ENCODE data around the gene RNU6-9.

DNA sequence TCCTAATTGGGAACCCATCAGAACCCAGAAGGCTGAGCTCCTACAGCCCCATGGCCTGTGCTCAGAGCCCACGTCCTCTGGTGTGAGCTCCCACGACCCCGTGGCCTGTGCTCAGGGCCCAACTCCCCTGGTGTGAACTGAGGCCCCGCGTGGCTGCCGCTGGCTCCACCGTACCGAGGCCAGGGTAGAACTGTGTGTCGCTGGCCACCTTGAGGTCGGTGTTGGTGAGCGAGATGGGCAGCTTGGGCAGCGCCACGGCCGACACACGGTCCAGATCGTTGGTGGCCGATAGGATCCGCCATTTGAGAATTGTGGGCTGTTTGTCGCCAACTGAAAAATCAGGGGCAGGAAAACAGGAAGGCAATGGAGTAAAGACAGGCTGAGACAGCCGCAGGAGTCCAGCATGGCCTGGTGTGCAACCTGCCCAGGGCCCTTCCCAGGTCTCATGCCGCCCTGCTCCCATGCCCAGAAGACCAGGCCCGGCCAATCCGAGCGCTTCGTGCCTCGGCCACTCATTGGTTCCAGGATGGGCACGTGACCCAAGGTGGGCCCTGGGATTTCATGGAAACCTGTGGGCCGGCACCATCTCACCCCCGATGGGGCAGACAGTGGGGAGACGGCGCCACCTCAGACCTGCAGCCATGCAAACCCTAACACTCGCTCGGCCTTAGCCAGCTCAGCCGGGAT, 11.8 kb upstream of the RNU6-9 start:
- TF ChIP-seq OVOL2 (CRISPR knock-in tag; IDR thresholded peaks at IDR 0.05; ENCODE audit: borderline replicate concordance) (no peak), NR1H2 (CRISPR knock-in tag; IDR thresholded peaks at IDR 0.05) (no peak), SP1 (CRISPR knock-in tag; conservative IDR thresholded peaks at IDR 0.05) (no peak), ZNF232 (CRISPR knock-in tag; IDR thresholded peaks at IDR 0.05) (no peak), GABPB1 (CRISPR knock-in tag; IDR thresholded peaks at IDR 0.05) (no peak)
- TF ChIP-seq, protein P1, sequence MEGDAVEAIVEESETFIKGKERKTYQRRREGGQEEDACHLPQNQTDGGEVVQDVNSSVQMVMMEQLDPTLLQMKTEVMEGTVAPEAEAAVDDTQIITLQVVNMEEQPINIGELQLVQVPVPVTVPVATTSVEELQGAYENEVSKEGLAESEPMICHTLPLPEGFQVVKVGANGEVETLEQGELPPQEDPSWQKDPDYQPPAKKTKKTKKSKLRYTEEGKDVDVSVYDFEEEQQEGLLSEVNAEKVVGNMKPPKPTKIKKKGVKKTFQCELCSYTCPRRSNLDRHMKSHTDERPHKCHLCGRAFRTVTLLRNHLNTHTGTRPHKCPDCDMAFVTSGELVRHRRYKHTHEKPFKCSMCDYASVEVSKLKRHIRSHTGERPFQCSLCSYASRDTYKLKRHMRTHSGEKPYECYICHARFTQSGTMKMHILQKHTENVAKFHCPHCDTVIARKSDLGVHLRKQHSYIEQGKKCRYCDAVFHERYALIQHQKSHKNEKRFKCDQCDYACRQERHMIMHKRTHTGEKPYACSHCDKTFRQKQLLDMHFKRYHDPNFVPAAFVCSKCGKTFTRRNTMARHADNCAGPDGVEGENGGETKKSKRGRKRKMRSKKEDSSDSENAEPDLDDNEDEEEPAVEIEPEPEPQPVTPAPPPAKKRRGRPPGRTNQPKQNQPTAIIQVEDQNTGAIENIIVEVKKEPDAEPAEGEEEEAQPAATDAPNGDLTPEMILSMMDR (IDR thresholded peaks at IDR 0.05): no peak
- TF ChIP-seq, protein P2, sequence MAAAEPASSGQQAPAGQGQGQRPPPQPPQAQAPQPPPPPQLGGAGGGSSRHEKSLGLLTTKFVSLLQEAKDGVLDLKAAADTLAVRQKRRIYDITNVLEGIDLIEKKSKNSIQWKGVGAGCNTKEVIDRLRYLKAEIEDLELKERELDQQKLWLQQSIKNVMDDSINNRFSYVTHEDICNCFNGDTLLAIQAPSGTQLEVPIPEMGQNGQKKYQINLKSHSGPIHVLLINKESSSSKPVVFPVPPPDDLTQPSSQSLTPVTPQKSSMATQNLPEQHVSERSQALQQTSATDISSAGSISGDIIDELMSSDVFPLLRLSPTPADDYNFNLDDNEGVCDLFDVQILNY (CRISPR knock-in tag; IDR thresholded peaks at IDR 0.05): no peak
- TF ChIP-seq, protein P3, sequence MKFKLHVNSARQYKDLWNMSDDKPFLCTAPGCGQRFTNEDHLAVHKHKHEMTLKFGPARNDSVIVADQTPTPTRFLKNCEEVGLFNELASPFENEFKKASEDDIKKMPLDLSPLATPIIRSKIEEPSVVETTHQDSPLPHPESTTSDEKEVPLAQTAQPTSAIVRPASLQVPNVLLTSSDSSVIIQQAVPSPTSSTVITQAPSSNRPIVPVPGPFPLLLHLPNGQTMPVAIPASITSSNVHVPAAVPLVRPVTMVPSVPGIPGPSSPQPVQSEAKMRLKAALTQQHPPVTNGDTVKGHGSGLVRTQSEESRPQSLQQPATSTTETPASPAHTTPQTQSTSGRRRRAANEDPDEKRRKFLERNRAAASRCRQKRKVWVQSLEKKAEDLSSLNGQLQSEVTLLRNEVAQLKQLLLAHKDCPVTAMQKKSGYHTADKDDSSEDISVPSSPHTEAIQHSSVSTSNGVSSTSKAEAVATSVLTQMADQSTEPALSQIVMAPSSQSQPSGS (CRISPR knock-in tag; IDR thresholded peaks at IDR 0.05; ENCODE audit: borderline replicate concordance, low read depth): no peak
- TF ChIP-seq, protein P4, sequence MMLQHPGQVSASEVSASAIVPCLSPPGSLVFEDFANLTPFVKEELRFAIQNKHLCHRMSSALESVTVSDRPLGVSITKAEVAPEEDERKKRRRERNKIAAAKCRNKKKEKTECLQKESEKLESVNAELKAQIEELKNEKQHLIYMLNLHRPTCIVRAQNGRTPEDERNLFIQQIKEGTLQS (CRISPR knock-in tag; conservative IDR thresholded peaks at IDR 0.05): no peak
- TF ChIP-seq, protein P5, sequence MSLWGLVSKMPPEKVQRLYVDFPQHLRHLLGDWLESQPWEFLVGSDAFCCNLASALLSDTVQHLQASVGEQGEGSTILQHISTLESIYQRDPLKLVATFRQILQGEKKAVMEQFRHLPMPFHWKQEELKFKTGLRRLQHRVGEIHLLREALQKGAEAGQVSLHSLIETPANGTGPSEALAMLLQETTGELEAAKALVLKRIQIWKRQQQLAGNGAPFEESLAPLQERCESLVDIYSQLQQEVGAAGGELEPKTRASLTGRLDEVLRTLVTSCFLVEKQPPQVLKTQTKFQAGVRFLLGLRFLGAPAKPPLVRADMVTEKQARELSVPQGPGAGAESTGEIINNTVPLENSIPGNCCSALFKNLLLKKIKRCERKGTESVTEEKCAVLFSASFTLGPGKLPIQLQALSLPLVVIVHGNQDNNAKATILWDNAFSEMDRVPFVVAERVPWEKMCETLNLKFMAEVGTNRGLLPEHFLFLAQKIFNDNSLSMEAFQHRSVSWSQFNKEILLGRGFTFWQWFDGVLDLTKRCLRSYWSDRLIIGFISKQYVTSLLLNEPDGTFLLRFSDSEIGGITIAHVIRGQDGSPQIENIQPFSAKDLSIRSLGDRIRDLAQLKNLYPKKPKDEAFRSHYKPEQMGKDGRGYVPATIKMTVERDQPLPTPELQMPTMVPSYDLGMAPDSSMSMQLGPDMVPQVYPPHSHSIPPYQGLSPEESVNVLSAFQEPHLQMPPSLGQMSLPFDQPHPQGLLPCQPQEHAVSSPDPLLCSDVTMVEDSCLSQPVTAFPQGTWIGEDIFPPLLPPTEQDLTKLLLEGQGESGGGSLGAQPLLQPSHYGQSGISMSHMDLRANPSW (CRISPR knock-in tag; conservative IDR thresholded peaks at IDR 0.05; ENCODE audit: low read depth): no peak
- TF ChIP-seq, protein P6, sequence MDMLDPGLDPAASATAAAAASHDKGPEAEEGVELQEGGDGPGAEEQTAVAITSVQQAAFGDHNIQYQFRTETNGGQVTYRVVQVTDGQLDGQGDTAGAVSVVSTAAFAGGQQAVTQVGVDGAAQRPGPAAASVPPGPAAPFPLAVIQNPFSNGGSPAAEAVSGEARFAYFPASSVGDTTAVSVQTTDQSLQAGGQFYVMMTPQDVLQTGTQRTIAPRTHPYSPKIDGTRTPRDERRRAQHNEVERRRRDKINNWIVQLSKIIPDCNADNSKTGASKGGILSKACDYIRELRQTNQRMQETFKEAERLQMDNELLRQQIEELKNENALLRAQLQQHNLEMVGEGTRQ (CRISPR knock-in tag; IDR thresholded peaks at IDR 0.05): peak; percentile 59; the same call in 1 of the 2 replicates

Measured in WTC11 (cell line).